HepG2 (cell line): ENCODE results near the gene ARL3. TPM values are rescaled to one million over a fixed set of nuclear protein-coding genes. Genes with fewer than 3 reads are reported as not detected.

ENCODE experiments used
- CBX2 ChIP-seq, 2 experiments: fragments of 200-600 bp in 1 of 2; sonication (generic); formaldehyde crosslinking in 1 of 2; IDR thresholded peaks; 2 replicates each; pipeline versions ENCODE4 v1.7.0 to v1.8.1; 2018 to 2022; ENCODE audit warnings: low read depth in 2 of 2, low read length in 1 of 2, mild to moderate bottlenecking in 1 of 2, missing genetic modification reagents in 1 of 2
- HCFC1 ChIP-seq: fragments of 150-350 bp; IDR thresholded peaks from 2 replicates; pipeline ENCODE4 v1.6.1; 2014; ENCODE audit warnings: low read depth, low read length
- HES4 ChIP-seq: sonication (generic); formaldehyde crosslinking; IDR thresholded peaks from 2 replicates; pipeline ENCODE4 v1.9.0; 2021; ENCODE audit warnings: mild to moderate bottlenecking, missing genetic modification reagents, borderline replicate concordance
- KMT2A ChIP-seq: sonication (generic); formaldehyde crosslinking; IDR thresholded peaks from 2 replicates; pipeline ENCODE4 v1.4.0; 2020; ENCODE audit warnings: missing genetic modification reagents
- MAF1 ChIP-seq: sonication (generic); formaldehyde crosslinking; IDR thresholded peaks from 2 replicates; pipeline ENCODE4 v1.5.0; 2020; ENCODE audit warnings: missing genetic modification reagents, borderline replicate concordance
- MBD4 ChIP-seq: IDR thresholded peaks from 2 replicates; pipeline ENCODE4 v1.6.1; 2012; ENCODE audit warnings: low read length, inconsistent platforms, borderline replicate concordance
- MEIS2 ChIP-seq: sonication (generic); formaldehyde crosslinking; IDR thresholded peaks from 2 replicates; pipeline ENCODE4 v1.9.0; 2021; ENCODE audit warnings: mild to moderate bottlenecking, missing genetic modification reagents
- SUZ12 ChIP-seq: fragments of 150-350 bp; IDR thresholded peaks from 2 replicates; pipeline ENCODE4 v1.6.1; 2014; ENCODE audit warnings: low read depth, low read length
- TOPORS ChIP-seq: sonication (generic); formaldehyde crosslinking; IDR thresholded peaks from 2 replicates; pipeline ENCODE4 v1.8.0; 2023; ENCODE audit warnings: mild to moderate bottlenecking, missing genetic modification reagents
- ZNF136 ChIP-seq: sonication (generic); formaldehyde crosslinking; IDR thresholded peaks from 2 replicates; pipeline ENCODE4 v1.8.1; 2022; ENCODE audit warnings: low read depth, mild to moderate bottlenecking, moderate library complexity, missing genetic modification reagents
- ZNF569 ChIP-seq: sonication (generic); formaldehyde crosslinking; IDR thresholded peaks from 2 replicates; pipeline ENCODE4 v1.5.0; 2020; ENCODE audit warnings: mild to moderate bottlenecking, missing genetic modification reagents, moderate library complexity, borderline replicate concordance
- ZNF660 ChIP-seq: sonication (generic); formaldehyde crosslinking; IDR thresholded peaks from 2 replicates; pipeline ENCODE4 v1.5.1; 2020; ENCODE audit warnings: mild to moderate bottlenecking, low read depth, missing genetic modification reagents, borderline replicate concordance
- ZNF713 ChIP-seq: sonication (generic); formaldehyde crosslinking; IDR thresholded peaks from 2 replicates; pipeline ENCODE4 v1.4.0; 2020; ENCODE audit warnings: mild to moderate bottlenecking, missing genetic modification reagents
- polyA plus RNA-seq, 8 experiments: library from polyadenylated mRNA; depleted of rRNA in 3 of 8; stranded (reverse) in 7 of 8; unstranded in 1 of 8; fragments of >200 nt; fragmentation: Illumina TruSeq in 4 of 8; extraction: Trizol in 4 of 8; gene quantifications; 2 replicates each; pipeline versions ENCODE4 v1.2.1 to v1.2.3, GENCODE V29; 2011 to 2016; ENCODE audit warnings: low read depth in 4 of 8, missing spikeins in 1 of 8, mixed read lengths in 1 of 8; ENCODE audit not compliant: insufficient read depth in 1 of 8
- total RNA-seq, 5 experiments: library from RNA; depleted of rRNA; stranded (reverse); fragments of >200 nt; fragmentation: Illumina TruSeq; extraction: Trizol; gene quantifications; 2 replicates each; pipeline ENCODE4 v1.2.3, GENCODE V29; 2016; ENCODE audit warnings: low read depth in 1 of 5
- TF ChIP-seq, protein P1 (sequence below): sonication (generic); formaldehyde crosslinking; IDR thresholded peaks from 2 replicates; pipeline ENCODE4 v1.4.0; 2020; ENCODE audit warnings: missing genetic modification reagents
- TF ChIP-seq, protein P2 (sequence below): sonication (generic); formaldehyde crosslinking; IDR thresholded peaks from 2 replicates; pipeline ENCODE4 v1.4.0; 2020; ENCODE audit warnings: missing genetic modification reagents
- TF ChIP-seq, protein P3 (sequence below): sonication (generic); formaldehyde crosslinking; IDR thresholded peaks from 2 replicates; pipeline ENCODE4 v1.8.0; 2022; ENCODE audit warnings: mild to moderate bottlenecking, missing genetic modification reagents, borderline replicate concordance
- TF ChIP-seq, protein P4 (sequence below): sonication (generic); formaldehyde crosslinking; IDR thresholded peaks from 2 replicates; pipeline ENCODE4 v1.5.1; 2020; ENCODE audit warnings: missing genetic modification reagents, mild to moderate bottlenecking, borderline replicate concordance
- TF ChIP-seq, protein P5 (sequence below): sonication (generic); formaldehyde crosslinking; conservative IDR thresholded peaks from 2 replicates; pipeline ENCODE4 v1.4.0; 2020; ENCODE audit warnings: missing genetic modification reagents

ARL3 gene
- total and polyA plus RNA-seq, 2 of the 13 experiments (the other 11 are each of a cell fraction or from before 2014, with no cell fraction given) = 5.2 to 6.6 TPM

DNA sequence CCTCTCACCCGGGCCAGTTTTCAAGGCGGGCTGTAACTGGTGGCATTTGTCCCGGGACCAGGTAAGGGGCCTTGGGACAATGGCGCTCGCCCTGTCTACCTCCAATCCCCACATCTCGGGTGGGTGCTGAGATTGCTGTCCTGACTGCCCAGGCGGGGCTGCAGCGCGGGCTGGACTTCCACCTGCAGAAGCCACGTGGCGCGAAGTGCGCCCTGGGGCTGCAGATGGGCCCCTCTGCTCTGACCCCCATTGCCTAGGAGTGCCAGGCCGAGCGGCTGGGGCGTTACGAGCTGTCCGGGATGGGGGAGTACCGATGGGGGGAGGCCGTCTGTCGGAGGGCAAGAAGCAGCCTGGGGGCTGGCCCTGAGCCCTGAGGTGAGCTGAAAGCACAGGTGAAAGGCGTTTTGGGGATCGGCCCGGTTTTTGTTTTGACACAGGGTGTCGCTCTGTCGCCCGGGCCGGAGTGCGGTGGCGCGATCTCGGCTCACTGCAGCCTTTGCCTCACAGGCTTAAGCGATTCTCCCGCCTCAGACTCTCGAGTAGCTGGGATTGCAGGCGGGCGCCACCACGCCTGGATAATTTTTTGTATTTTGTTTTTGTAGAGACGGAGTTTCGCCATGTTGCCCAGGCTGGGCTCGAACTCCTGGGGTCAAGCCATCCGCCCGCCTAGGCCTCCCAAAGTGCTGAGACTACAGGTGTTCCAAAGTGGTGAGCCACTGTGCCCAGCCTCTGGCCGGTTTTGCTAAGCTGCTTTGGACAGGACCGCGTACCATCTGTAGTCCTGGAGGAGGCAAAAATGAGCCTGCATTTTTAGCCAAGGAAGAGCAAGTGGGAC is 641 bp upstream of the ARL3 start, which contains the start of gene SFXN2 (continued):
- TF ChIP-seq, protein P1, sequence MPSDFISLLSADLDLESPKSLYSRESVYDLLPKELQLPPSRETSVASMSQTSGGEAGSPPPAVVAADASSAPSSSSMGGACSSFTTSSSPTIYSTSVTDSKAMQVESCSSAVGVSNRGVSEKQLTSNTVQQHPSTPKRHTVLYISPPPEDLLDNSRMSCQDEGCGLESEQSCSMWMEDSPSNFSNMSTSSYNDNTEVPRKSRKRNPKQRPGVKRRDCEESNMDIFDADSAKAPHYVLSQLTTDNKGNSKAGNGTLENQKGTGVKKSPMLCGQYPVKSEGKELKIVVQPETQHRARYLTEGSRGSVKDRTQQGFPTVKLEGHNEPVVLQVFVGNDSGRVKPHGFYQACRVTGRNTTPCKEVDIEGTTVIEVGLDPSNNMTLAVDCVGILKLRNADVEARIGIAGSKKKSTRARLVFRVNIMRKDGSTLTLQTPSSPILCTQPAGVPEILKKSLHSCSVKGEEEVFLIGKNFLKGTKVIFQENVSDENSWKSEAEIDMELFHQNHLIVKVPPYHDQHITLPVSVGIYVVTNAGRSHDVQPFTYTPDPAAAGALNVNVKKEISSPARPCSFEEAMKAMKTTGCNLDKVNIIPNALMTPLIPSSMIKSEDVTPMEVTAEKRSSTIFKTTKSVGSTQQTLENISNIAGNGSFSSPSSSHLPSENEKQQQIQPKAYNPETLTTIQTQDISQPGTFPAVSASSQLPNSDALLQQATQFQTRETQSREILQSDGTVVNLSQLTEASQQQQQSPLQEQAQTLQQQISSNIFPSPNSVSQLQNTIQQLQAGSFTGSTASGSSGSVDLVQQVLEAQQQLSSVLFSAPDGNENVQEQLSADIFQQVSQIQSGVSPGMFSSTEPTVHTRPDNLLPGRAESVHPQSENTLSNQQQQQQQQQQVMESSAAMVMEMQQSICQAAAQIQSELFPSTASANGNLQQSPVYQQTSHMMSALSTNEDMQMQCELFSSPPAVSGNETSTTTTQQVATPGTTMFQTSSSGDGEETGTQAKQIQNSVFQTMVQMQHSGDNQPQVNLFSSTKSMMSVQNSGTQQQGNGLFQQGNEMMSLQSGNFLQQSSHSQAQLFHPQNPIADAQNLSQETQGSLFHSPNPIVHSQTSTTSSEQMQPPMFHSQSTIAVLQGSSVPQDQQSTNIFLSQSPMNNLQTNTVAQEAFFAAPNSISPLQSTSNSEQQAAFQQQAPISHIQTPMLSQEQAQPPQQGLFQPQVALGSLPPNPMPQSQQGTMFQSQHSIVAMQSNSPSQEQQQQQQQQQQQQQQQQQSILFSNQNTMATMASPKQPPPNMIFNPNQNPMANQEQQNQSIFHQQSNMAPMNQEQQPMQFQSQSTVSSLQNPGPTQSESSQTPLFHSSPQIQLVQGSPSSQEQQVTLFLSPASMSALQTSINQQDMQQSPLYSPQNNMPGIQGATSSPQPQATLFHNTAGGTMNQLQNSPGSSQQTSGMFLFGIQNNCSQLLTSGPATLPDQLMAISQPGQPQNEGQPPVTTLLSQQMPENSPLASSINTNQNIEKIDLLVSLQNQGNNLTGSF (CRISPR knock-in tag) = no peak
- TF ChIP-seq ZNF136 (CRISPR knock-in tag) (0 out of 2 replicates have a peak, but pooled peaks have one; percentile 59), SUZ12 (no peak), ZNF569 (no peak), CBX2 (IDR thresholded peaks at IDR 0.05; ENCODE audit: low read depth, low read length) (no peak), CBX2 (CRISPR knock-in tag; IDR thresholded peaks at IDR 0.05; ENCODE audit: low read depth) (no peak), KMT2A (CRISPR knock-in tag) (peak; percentile 80), ZNF713 (CRISPR knock-in tag) (no peak), TOPORS (no peak), HES4 (CRISPR knock-in tag) (no peak; the same call in 1 of the 2 replicates), HCFC1 (no peak), MEIS2 (CRISPR knock-in tag) (no peak), MAF1 (CRISPR knock-in tag) (no peak), MBD4 (no peak), ZNF660 (CRISPR knock-in tag) (no peak)
- TF ChIP-seq, protein P2, sequence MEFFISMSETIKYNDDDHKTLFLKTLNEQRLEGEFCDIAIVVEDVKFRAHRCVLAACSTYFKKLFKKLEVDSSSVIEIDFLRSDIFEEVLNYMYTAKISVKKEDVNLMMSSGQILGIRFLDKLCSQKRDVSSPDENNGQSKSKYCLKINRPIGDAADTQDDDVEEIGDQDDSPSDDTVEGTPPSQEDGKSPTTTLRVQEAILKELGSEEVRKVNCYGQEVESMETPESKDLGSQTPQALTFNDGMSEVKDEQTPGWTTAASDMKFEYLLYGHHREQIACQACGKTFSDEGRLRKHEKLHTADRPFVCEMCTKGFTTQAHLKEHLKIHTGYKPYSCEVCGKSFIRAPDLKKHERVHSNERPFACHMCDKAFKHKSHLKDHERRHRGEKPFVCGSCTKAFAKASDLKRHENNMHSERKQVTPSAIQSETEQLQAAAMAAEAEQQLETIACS = no peak
- TF ChIP-seq, protein P3, sequence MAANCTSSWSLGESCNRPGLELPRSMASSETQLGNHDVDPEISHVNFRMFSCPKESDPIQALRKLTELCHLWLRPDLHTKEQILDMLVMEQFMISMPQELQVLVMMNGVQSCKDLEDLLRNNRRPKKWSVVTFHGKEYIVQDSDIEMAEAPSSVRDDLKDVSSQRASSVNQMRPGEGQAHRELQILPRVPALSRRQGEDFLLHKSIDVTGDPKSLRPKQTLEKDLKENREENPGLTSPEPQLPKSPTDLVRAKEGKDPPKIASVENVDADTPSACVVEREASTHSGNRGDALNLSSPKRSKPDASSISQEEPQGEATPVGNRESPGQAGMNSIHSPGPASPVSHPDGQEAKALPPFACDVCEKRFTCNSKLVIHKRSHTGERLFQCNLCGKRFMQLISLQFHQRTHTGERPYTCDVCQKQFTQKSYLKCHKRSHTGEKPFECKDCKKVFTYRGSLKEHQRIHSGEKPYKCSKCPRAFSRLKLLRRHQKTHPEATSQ = no peak
- TF ChIP-seq, protein P4, sequence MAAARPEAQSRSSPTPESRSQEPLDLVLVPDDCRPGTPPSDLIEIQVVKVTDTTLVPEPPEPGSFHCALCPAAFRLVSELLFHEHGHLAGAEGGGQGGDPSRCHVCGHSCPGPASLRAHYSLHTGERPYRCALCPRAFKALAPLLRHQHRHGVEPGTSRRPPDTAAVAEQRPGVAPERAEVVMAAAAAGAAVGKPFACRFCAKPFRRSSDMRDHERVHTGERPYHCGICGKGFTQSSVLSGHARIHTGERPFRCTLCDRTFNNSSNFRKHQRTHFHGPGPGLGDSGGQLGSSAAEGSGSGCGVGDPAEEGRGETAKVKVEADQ (CRISPR knock-in tag) = peak; percentile 40; the same call in 1 of the 2 replicates
- TF ChIP-seq, protein P5, sequence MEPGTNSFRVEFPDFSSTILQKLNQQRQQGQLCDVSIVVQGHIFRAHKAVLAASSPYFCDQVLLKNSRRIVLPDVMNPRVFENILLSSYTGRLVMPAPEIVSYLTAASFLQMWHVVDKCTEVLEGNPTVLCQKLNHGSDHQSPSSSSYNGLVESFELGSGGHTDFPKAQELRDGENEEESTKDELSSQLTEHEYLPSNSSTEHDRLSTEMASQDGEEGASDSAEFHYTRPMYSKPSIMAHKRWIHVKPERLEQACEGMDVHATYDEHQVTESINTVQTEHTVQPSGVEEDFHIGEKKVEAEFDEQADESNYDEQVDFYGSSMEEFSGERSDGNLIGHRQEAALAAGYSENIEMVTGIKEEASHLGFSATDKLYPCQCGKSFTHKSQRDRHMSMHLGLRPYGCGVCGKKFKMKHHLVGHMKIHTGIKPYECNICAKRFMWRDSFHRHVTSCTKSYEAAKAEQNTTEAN (CRISPR knock-in tag) = no peak
